Uterus (tissue), 4 donors: Measurements from ENCODE around the gene MPND. TPM values are rescaled to one million over a fixed set of nuclear protein-coding genes. Genes with fewer than 3 reads are reported as not detected.

Experiments used
- DNase-seq, 2 donors: peaks; one replicate each; pipeline ENCODE4 v3.0.0-alpha.2; 2019 to 2020
- H3K27ac ChIP-seq, 2 donors: fragments of 200-600 bp; sonication (generic); 1 replicate in 1 of 2; 2 replicates in 1 of 2; pipeline ENCODE4 v1.5.1; 2016 to 2018
- H3K27me3 ChIP-seq, 2 donors: fragments of 200-600 bp; sonication (generic); one replicate each; pipeline ENCODE4 v1.5.1; 2018 to 2019; ENCODE audit warnings: control low read depth in 1 of 2
- H3K36me3 ChIP-seq, 2 donors: fragments of 200-600 bp; sonication (generic); one replicate each; pipeline ENCODE4 v1.5.1; 2019; ENCODE audit warnings: control low read depth in 1 of 2
- H3K4me1 ChIP-seq, 2 donors: fragments of 200-600 bp; sonication (generic); one replicate each; pipeline ENCODE4 v1.5.1; 2018 to 2019; ENCODE audit warnings: control low read depth in 1 of 2
- H3K4me3 ChIP-seq, 2 donors: fragments of 200-600 bp; sonication (generic); 1 replicate in 1 of 2; 2 replicates in 1 of 2; pipeline ENCODE4 v1.5.1; 2018 to 2019; ENCODE audit warnings: mild to moderate bottlenecking in 1 of 2
- H3K9me3 ChIP-seq, 2 donors: fragments of 200-600 bp; sonication (generic); one replicate each; pipeline ENCODE4 v1.5.1; 2019; ENCODE audit warnings: control low read depth in 1 of 2
- CTCF ChIP-seq, 4 experiments: fragments of 200-600 bp in 2 of 4; fragments of 450-650 bp in 2 of 4; sonication (generic) in 2 of 4; IDR thresholded peaks; one replicate each; pipeline ENCODE4 v1.5.1; 2016 to 2019; ENCODE audit warnings: antibody characterized with exemption in 4 of 4, mild to moderate bottlenecking in 2 of 4, moderate library complexity in 1 of 4
- POLR2A ChIP-seq, 2 donors: fragments of 450-650 bp; IDR thresholded peaks; one replicate each; pipeline ENCODE4 v1.6.1; 2016; ENCODE audit warnings: antibody characterized with exemption in 2 of 2, mild to moderate bottlenecking in 1 of 2, moderate library complexity in 1 of 2
- intact Hi-C: fragments of 100-400 bp; cut with DNase I; formaldehyde crosslinking; loops from one replicate; pipeline ENCODE4 v1.15.1; 2023; ENCODE audit warnings: low total_unique reads
- total RNA-seq, 4 donors: library from RNA; depleted of rRNA in 3 of 4; stranded (reverse); fragments of >200 nt in 3 of 4; gene quantifications; one replicate each; pipeline versions ENCODE4 v1.1.0 to v1.2.4, GENCODE V29; 2014 to 2023
- donor health status: DM: yes; HTN: yes; CAD: no.

The MPND gene
- total RNA-seq, 4 donors from 2014 or later = 0.51 to 13.8 (median 5.8) TPM; not detected in 1

- peak in 1 of 2 donors; percentile 28 for DNase-seq
- TF ChIP-seq POLR2A (IDR thresholded peaks at IDR 0.05) (no peak), CTCF (IDR thresholded peaks at IDR 0.05) (no peak)
- no peaks in the 10 kb centered on the region for H3K36me3 ChIP-seq
- intact Hi-C loops = no loop called here
- H3K27me3 ChIP-seq = no peaks in the 10 kb centered on the region
- no peak overlapping the region for H3K4me3 ChIP-seq
- no peaks in the 10 kb centered on the region for H3K9me3 ChIP-seq
- peaks cover 13 to 20% of the 10 kb centered on the region in 2 donors for H3K4me1 ChIP-seq
- H3K27ac ChIP-seq = peak overlapping the region in 1 of 2 donors; percentile 18
These were observed 36.3 kb downstream of the MPND start for GRCh38 chr19:4379383-4380253.

DNA sequence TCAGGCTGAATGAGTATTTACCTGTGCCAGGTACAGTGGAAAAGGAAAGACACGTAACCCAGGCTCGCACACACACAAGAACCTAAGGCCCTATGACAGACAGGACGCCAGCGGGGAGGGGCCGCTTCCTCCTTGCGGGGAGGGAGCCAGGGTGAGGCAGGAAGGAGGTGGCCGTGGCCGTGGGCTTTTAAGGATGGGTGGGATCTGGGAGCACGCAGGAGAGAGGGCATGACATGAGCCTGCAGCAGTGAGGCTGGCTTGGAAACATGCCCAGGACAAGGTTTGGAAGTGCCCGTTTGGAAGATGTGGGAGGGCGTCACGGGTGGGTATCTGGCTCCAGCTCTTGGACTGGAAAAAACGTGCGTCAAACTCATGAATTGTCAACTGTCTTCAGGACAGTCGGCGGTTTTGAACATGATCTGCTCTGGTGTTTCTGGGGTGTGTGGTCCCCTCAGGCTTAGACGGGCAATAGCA lies 36.9 kb downstream of the MPND start:
- H3K27ac ChIP-seq = peak overlapping the region; percentile 18 to 61
- intact Hi-C loops = no loop called here
- H3K4me3 ChIP-seq = no peak overlapping the region
- peaks cover 7 to 13% of the 10 kb centered on the region in 2 donors for H3K4me1 ChIP-seq
- H3K9me3 ChIP-seq = no peaks in the 10 kb centered on the region
- no peaks in the 10 kb centered on the region for H3K36me3 ChIP-seq
- TF ChIP-seq POLR2A (IDR thresholded peaks at IDR 0.05) (no peak), CTCF (IDR thresholded peaks at IDR 0.05) (no peak)
- H3K27me3 ChIP-seq = no peaks in the 10 kb centered on the region
- DNase-seq = peak; percentile 27 to 45

DNA sequence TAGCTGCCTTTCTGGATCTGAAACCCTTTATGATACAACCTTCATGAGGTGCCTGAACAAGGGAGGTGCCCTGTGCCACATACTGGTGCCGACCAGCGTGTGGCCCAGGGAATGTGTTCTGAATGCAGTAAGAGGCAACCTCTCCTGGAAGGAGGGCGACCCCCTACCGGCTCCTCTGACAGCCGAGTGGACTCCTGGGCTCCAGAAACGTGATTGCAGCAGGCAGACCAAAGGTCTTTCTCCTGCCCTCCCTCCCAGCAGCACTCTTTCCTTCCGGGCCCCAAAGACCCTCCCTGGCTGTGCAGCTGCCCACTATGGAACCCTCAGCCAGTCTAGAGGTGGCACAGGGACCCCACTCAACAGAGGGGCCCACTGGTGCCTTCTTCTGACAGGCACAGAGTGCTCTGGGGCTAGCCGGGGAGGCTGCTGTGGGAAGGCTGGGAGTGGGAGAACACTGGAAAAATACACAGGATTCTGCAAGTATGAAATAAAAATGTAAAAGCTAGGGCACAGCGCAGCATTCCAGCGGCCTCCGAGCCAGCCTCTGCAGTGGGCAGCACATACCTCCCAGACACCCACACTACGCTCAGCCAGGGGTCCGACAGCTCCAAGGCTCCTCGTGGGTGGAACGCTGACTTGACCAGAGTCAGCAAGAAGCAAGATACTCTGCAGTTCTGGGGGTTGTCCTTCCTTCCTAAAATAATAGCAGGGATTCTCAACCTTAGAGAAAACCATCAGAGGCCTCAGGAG lies 42.1 kb downstream of the MPND start:
- Histone ChIP-seq H3K4me1 (peaks cover 0 to 17% of the 10 kb centered on the region in 2 donors), H3K9me3 (no peaks in the 10 kb centered on the region), H3K27me3 (no peaks in the 10 kb centered on the region), H3K36me3 (no peaks in the 10 kb centered on the region), H3K27ac (no peak overlapping the region), H3K4me3 (no peak overlapping the region)
- no peak for DNase-seq
- no peak for TF ChIP-seq CTCF (IDR thresholded peaks at IDR 0.05)
- no peak for TF ChIP-seq POLR2A (IDR thresholded peaks at IDR 0.05)
- intact Hi-C loops = no loop called here

DNA sequence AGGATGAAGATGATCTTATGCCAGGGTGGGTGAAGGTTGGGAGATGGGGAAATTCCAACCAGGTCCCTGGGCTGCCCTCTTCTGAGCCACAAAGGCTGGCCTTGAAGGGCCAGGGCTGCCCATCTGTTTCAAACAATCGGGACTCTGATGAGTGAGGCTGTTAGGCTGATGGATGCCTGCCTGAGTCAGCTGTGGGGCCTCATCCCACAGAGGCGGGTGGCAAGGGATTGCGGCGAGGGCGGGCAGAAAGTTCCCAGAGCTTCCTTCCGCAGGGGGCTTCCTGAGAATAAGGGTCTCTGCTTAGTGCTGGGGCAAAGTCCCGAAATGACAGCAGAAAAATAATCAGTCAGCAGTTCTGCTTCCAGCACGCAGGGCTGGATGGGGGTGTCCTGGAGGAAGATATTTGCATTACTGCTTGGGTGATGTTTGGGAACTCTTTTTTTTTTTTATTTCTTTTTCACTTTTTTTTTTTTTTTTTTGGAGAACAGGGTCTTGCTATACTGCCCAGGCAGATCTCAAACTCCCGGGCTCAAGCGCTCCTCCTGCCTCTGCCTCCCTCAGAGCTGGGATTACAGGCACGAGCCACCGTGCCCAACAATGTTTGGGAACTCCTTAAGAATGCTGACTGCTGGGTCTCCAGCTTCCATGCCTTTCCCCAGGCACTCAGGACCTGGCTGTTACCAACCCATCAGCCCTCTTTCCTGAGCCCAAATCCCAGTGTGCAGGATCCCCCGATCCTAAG lies 42.9 kb downstream of the MPND start:
- Histone ChIP-seq H3K9me3 (no peaks in the 10 kb centered on the region), H3K4me1 (peaks cover 6 to 25% of the 10 kb centered on the region in 2 donors), H3K27ac (no peak overlapping the region), H3K4me3 (no peak overlapping the region), H3K36me3 (no peaks in the 10 kb centered on the region), H3K27me3 (no peaks in the 10 kb centered on the region)
- intact Hi-C loops = no loop called here
- TF ChIP-seq CTCF (IDR thresholded peaks at IDR 0.05) (no peak), POLR2A (IDR thresholded peaks at IDR 0.05) (no peak)
- DNase-seq = no peak
